Neuronal stem cell (in vitro differentiated cells): Measurements from ENCODE around the gene GRIPAP1.

Experiments used
- DNase-seq: peaks from one replicate; pipeline ENCODE4 v3.0.0-alpha.2; 2013; ENCODE audit warnings: low spot score
- H2AFZ ChIP-seq: one replicate; pipeline ENCODE4 v1.6.1; 2013; ENCODE audit warnings: mild to moderate bottlenecking, low read length, inconsistent platforms
- H2AK5ac ChIP-seq: 2 replicates; pipeline ENCODE4 v1.6.1; 2013; ENCODE audit warnings: low read depth, mild to moderate bottlenecking, inconsistent platforms, low read length, moderate library complexity, mixed read lengths
- H2BK120ac ChIP-seq: 2 replicates; pipeline ENCODE4 v1.6.1; 2013; ENCODE audit warnings: low read depth, mild to moderate bottlenecking, inconsistent platforms, low read length, moderate library complexity, mixed read lengths
- H2BK12ac ChIP-seq: one replicate; pipeline ENCODE4 v1.6.1; 2013; ENCODE audit warnings: low read length, inconsistent platforms
- H2BK15ac ChIP-seq: 2 replicates; pipeline ENCODE4 v1.6.1; 2013; ENCODE audit warnings: mild to moderate bottlenecking, low read length, inconsistent platforms, mixed read lengths
- H2BK5ac ChIP-seq: one replicate; pipeline ENCODE4 v1.6.1; 2013; ENCODE audit warnings: inconsistent platforms, mild to moderate bottlenecking, low read length, moderate library complexity
- H3K14ac ChIP-seq: one replicate; pipeline ENCODE4 v1.6.1; 2013; ENCODE audit warnings: low read length, inconsistent platforms
- H3K18ac ChIP-seq: 2 replicates; pipeline ENCODE4 v1.6.1; 2013; ENCODE audit warnings: low read length, inconsistent platforms
- H3K23ac ChIP-seq: 2 replicates; pipeline ENCODE4 v1.6.1; 2013; ENCODE audit warnings: low read depth, mild to moderate bottlenecking, mixed read lengths, low read length, inconsistent platforms; ENCODE audit not compliant: poor library complexity
- H3K27ac ChIP-seq: replicated peaks from 3 replicates; pipeline ENCODE4 v1.5.1; 2013; ENCODE audit warnings: low read length, inconsistent platforms
- H3K27me3 ChIP-seq, 3 experiments: 2 replicates each; pipeline ENCODE4 v1.6.1; 2013; ENCODE audit warnings: low read length in 3 of 3, mild to moderate bottlenecking in 2 of 3, inconsistent platforms in 1 of 3, low read depth in 1 of 3, mixed read lengths in 1 of 3, moderate library complexity in 1 of 3; ENCODE audit not compliant: control insufficient read depth in 3 of 3, insufficient read depth in 3 of 3
- H3K36me3 ChIP-seq, 2 donors: replicated peaks in 1 of 2; 2 replicates each; pipeline ENCODE4 v1.6.1; 2013; ENCODE audit warnings: low read length in 2 of 2; ENCODE audit not compliant: control insufficient read depth in 2 of 2, insufficient read depth in 2 of 2
- H3K4ac ChIP-seq: 2 replicates; pipeline ENCODE4 v1.6.1; 2013; ENCODE audit warnings: inconsistent platforms, mild to moderate bottlenecking, low read length, moderate library complexity
- H3K4me1 ChIP-seq, 2 donors: 1 replicate in 1 of 2; 2 replicates in 1 of 2; pipeline ENCODE4 v1.6.1; 2013; ENCODE audit warnings: low read length in 2 of 2, low read depth in 1 of 2; ENCODE audit not compliant: control insufficient read depth in 2 of 2, insufficient read depth in 1 of 2
- H3K4me2 ChIP-seq: one replicate; pipeline ENCODE4 v1.6.1; 2013; ENCODE audit warnings: mild to moderate bottlenecking, low read length, inconsistent platforms; ENCODE audit not compliant: insufficient read depth, poor library complexity, severe bottlenecking
- H3K4me3 ChIP-seq, 2 donors: 2 replicates each; pipeline ENCODE4 v1.5.1; 2013; ENCODE audit warnings: low read length in 2 of 2, mild to moderate bottlenecking in 2 of 2, inconsistent platforms in 1 of 2, moderate library complexity in 1 of 2
- H3K79me1 ChIP-seq: one replicate; pipeline ENCODE4 v1.6.1; 2013; ENCODE audit warnings: low read depth, mild to moderate bottlenecking, inconsistent platforms, low read length, moderate library complexity
- H3K9ac ChIP-seq: one replicate; pipeline ENCODE4 v1.6.1; 2013; ENCODE audit warnings: mild to moderate bottlenecking, low read depth, low read length, inconsistent platforms; ENCODE audit not compliant: poor library complexity
- H3K9me3 ChIP-seq, 2 donors: replicated peaks in 1 of 2; 2 replicates each; pipeline versions ENCODE3 to v1.6.1; 2013; ENCODE audit warnings: low read length in 2 of 2, mild to moderate bottlenecking in 2 of 2, inconsistent platforms in 1 of 2, low read depth in 1 of 2, mixed read lengths in 1 of 2, moderate library complexity in 1 of 2; ENCODE audit not compliant: control insufficient read depth in 2 of 2, insufficient read depth in 1 of 2
- H4K8ac ChIP-seq: one replicate; pipeline ENCODE4 v1.6.1; 2013; ENCODE audit warnings: low read depth, mild to moderate bottlenecking, inconsistent platforms, low read length, moderate library complexity
- H4K91ac ChIP-seq: one replicate; pipeline ENCODE4 v1.6.1; 2013; ENCODE audit warnings: low read length, low read depth, mild to moderate bottlenecking, inconsistent platforms; ENCODE audit not compliant: poor library complexity
- WGBS, 2 donors: extraction: QIAGEN DNeasy Blood & Tissue Kit; methylation state at CpG; one replicate each; pipeline ENCODE4 v1.1.7; 2013; ENCODE audit warnings: missing lambda C conversion rate in 2 of 2, mixed read lengths in 1 of 2; ENCODE audit not compliant: insufficient read length in 2 of 2, insufficient replicate concordance in 1 of 2; ENCODE audit errors: extremely low coverage in 2 of 2; 5-methylcytosine and 5-hydroxymethylcytosine counted together

GRIPAP1 gene

DNA sequence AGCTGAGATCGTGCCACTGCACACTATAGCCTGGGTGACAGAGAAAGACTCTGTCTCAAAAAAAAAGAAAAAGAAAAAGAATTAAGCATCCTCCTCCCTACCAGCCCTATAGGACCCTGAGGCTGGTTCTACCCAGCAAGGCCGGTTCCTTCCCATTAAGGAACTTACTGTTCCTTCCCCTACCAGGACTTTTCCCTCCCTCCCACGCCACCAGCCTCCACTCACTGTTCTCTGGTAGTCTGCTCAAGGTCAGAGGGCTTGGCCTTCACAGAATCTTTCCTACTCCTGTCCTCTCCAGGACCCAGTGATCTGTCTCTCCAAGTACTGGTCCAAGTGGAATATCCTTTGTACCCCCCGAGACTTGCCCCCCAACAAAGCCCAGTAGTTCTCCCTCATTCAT lies 1.4 kb downstream of the GRIPAP1 start:
- Histone ChIP-seq H3K4me3 (peak overlapping the region in 1 of 2 donors; percentile 68), H3K9me3 (no peaks in the 10 kb centered on the region), H3K4me2 (no peak overlapping the region), H3K4me1 (no peaks in the 10 kb centered on the region), H2BK15ac (no peak overlapping the region), H2AK5ac (no peak overlapping the region), H2BK12ac (no peak overlapping the region), H3K4ac (no peak overlapping the region), H4K91ac (no peak overlapping the region), H3K18ac (no peak overlapping the region), H3K9ac (no peak overlapping the region), H2BK5ac (no peak overlapping the region), H3K79me1 (peaks cover 4% of the 10 kb centered on the region), H3K27ac (no peak overlapping the region), H2AFZ (no peak overlapping the region), H2BK120ac (no peak overlapping the region), H3K14ac (no peak overlapping the region), H4K8ac (no peak overlapping the region), H3K36me3 (peaks cover 15 to 37% of the 10 kb centered on the region in 2 donors), H3K27me3 (no peaks in the 10 kb centered on the region), H3K23ac (no peak overlapping the region)
- no peak for DNase-seq
- no CpG with 5 or more reads among the region's 4 CpGs for WGBS, 2 donors

DNA sequence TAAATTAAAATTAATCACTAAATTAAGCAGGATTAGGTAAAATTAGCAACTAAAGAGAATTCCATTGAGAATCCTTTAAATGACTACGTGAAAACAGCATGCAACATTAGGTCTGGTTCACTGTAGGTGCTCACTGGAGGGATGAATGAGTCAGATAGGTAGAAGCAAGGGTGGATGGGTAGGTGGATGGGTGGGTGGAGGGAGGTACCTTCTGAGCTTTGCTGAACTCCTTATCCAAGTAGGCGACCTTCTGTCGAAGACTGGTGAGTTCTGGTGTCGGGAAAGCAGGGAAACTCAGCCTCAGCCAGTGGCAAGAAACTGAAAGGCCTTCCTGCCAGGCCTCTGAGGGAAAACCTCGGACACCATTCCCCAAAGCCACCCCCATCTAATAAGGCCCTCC lies 3.0 kb downstream of the GRIPAP1 start:
- Histone ChIP-seq H3K23ac (no peak overlapping the region), H3K9ac (no peak overlapping the region), H2BK15ac (no peak overlapping the region), H2AK5ac (no peak overlapping the region), H3K4me1 (no peaks in the 10 kb centered on the region), H2BK5ac (no peak overlapping the region), H3K36me3 (peaks cover 19 to 45% of the 10 kb centered on the region in 2 donors), H3K4me2 (no peak overlapping the region), H2BK12ac (no peak overlapping the region), H3K27me3 (no peaks in the 10 kb centered on the region), H4K8ac (no peak overlapping the region), H4K91ac (no peak overlapping the region), H3K4me3 (no peak overlapping the region), H2AFZ (no peak overlapping the region), H3K9me3 (no peaks in the 10 kb centered on the region), H3K27ac (no peak overlapping the region), H3K4ac (no peak overlapping the region), H3K18ac (no peak overlapping the region), H3K14ac (no peak overlapping the region), H3K79me1 (peaks cover 4% of the 10 kb centered on the region), H2BK120ac (no peak overlapping the region)
- DNase-seq = no peak
- no CpG with 5 or more reads among the region's 5 CpGs for WGBS, 2 donors

DNA sequence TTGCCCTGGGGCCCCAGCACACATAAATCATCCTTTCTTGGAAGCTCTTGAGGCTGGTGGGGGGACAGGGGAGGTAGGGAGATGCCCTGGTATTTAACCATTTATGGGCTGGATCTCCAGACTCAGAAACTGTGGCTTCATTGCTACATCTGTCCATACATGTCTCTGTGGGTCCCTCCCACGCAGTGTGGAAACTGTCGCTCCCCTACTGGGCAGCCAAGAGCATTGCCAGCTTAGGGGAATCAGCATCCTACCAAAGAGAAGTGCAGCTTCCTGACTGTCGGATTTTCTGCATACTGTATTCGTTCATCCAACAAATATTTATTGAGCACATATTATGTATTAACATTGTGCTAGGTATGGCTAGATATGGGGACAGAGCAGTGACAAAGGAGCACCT lies 3.7 kb downstream of the GRIPAP1 start:
- WGBS, 2 donors = no CpG with 5 or more reads among the region's 4 CpGs
- Histone ChIP-seq H3K14ac (no peak overlapping the region), H3K4ac (no peak overlapping the region), H3K9me3 (no peaks in the 10 kb centered on the region), H2BK15ac (no peak overlapping the region), H3K27me3 (no peaks in the 10 kb centered on the region), H2BK120ac (no peak overlapping the region), H4K91ac (no peak overlapping the region), H3K9ac (no peak overlapping the region), H3K79me1 (peaks cover 4% of the 10 kb centered on the region), H2BK12ac (no peak overlapping the region), H3K36me3 (peaks cover 19 to 50% of the 10 kb centered on the region in 2 donors), H3K4me3 (no peak overlapping the region), H3K23ac (no peak overlapping the region), H3K4me2 (no peak overlapping the region), H3K4me1 (no peaks in the 10 kb centered on the region), H3K18ac (no peak overlapping the region), H2AFZ (no peak overlapping the region), H4K8ac (no peak overlapping the region), H3K27ac (no peak overlapping the region), H2AK5ac (no peak overlapping the region), H2BK5ac (no peak overlapping the region)
- no peak for DNase-seq

DNA sequence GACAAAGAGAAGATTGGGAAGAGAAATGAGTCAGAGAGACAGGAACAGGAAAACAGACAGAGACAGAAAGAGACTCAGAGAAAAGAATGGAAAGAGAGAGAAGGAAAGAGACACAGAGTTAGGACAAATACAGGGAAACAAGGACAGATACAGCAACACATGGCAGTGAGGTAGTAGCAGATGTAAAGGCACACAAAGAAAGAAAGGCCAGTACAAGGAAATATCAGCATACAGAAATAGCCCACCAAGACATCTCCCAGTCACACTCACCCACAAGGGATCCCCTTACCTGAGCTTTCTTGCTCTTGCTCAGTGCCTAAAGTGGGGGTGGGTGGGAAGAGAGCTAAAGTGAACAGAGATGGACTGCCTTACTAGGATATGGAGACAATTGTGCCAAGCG lies 4.2 kb downstream of the GRIPAP1 start:
- no peak overlapping the region for H2AFZ ChIP-seq
- DNase-seq = no peak
- H3K9me3 ChIP-seq = no peaks in the 10 kb centered on the region
- H3K36me3 ChIP-seq = peaks cover 22 to 55% of the 10 kb centered on the region in 2 donors
- H3K4me3 ChIP-seq = no peak overlapping the region
- no peak overlapping the region for H3K23ac ChIP-seq
- H3K27me3 ChIP-seq = no peaks in the 10 kb centered on the region
- no peak overlapping the region for H4K91ac ChIP-seq
- H2BK12ac ChIP-seq = no peak overlapping the region
- no peak overlapping the region for H3K14ac ChIP-seq
- peaks cover 4% of the 10 kb centered on the region for H3K79me1 ChIP-seq
- no peak overlapping the region for H3K18ac ChIP-seq
- H4K8ac ChIP-seq = no peak overlapping the region
- H3K4ac ChIP-seq = no peak overlapping the region
- H3K27ac ChIP-seq = no peak overlapping the region
- H2BK5ac ChIP-seq = no peak overlapping the region
- no peaks in the 10 kb centered on the region for H3K4me1 ChIP-seq
- no peak overlapping the region for H2BK15ac ChIP-seq
- no CpG with 5 or more reads among the region's 1 CpG for WGBS, 2 donors
- no peak overlapping the region for H2AK5ac ChIP-seq
- no peak overlapping the region for H2BK120ac ChIP-seq
- no peak overlapping the region for H3K9ac ChIP-seq
- H3K4me2 ChIP-seq = no peak overlapping the region
